Body of pancreas (tissue), 4 donors: Measurements from ENCODE around the gene SRI.

ENCODE experiments used
- CTCF ChIP-seq, 7 experiments: fragments of 450-650 bp in 4 of 7; fragments of 200-600 bp in 3 of 7; sonication (generic) in 3 of 7; IDR thresholded peaks; one replicate each; pipeline ENCODE4 v1.5.1; 2016 to 2019; ENCODE audit warnings: antibody characterized with exemption in 7 of 7
- POLR2A ChIP-seq, 3 donors: fragments of 450-650 bp; IDR thresholded peaks; one replicate each; pipeline ENCODE4 v1.6.1; 2016; ENCODE audit warnings: antibody characterized with exemption in 3 of 3, mild to moderate bottlenecking in 2 of 3

GRCh38 chr7:88165697-88166096, 54.1 kb downstream of the SRI start:
- no peak for TF ChIP-seq POLR2A (IDR thresholded peaks at IDR 0.05)
- TF ChIP-seq CTCF (IDR thresholded peaks at IDR 0.05) = no peak
